GM18867 (cell line): ENCODE results near the gene CCDC92B.
"Not testable (repeated sequence)": the region's sequence is repeated elsewhere in the genome, so short reads cannot be mapped to it uniquely, and the experiment has no call there.

Experiments
- ATAC-seq: cut with Tn5 transposase; IDR thresholded peaks from one replicate; pipeline ENCODE4 v1.9.1; 2021; ENCODE audit warnings: mild to moderate bottlenecking, moderate library complexity; ENCODE audit not compliant: unreplicated experiment

CCDC92B gene

DNA sequence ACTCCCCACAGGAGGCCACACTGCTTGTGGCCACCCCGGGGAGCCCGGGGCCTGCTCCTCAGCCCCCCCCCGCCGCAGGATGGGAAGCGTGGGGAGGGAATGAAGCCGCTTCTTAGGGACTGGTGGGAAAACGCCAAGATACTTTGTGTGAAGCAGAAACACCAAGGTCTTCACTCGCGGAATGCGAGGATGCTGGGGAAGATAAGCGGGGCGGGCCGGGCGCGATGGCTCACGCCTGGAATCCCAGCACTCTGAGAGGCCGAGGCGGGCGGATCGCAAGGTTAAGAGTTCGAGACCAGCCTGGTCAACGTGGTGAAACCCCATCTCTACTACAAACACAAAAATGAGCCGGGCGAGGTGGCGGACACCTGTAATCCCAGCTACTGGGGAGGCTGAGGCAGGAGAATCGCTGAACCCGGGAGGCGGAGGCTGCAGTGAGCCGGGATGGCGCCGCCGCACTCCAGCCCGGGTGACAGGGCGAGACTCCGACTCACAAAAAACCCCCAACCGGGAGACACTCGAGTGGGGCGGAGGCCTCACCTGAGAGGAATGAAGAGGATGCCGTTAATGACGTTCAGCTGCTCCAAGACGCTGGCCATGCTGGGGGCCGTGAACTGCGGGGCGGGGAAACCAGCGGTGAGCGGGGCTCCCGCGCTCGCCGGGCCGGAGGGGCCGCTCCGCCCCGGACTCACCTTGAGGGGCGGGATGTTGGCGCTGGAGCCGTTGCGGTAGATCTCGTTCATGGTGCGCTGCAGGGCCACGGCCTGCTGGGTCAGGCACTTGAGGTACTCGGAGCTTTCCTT lies 58.2 kb downstream of the CCDC92B start:
- no peak for ATAC-seq

DNA sequence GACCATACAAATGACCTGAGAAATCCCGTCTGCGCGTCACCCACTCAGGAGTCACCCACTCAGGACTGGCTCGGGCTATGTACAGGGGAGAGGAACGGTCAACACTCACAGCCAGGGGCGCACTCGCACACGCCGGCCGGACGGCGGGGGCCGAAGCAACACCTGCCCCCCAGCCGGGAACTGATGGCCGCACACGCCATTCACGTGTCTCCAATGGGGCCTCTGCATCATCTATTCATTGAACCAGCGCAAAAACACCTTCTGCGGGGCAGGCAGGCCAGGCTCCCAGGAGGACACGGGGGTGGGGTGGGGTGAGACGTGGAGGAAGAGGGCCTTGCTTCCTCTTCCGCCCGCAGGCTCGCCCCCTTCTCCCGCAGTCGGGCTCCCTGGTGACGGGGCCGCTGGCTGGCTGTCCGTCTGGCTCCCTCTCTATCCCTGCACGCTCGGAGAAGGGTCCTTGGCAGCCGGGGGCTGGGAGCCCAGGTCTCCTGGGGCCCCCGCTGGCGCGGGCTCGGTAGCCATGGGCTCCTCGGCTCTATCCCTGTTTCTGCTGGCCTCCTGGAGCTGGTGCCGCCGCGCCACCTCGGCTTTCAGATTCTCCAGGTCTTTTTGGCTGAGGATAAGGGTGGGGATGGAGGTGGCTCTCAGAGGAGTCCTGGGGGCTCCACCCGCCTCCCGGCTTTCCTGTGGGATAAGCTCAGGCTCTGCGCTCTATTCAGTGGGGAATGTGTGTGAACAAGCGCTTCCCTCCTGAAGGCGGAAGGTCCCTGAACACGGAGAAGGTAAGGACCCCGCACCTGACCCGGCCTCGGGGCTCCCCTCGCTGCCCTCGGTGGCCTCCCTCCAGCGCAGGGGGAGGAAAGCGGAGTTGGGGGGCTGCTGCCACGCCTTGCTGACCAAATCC lies 59.0 kb downstream of the CCDC92B start:
- no peak for ATAC-seq

DNA sequence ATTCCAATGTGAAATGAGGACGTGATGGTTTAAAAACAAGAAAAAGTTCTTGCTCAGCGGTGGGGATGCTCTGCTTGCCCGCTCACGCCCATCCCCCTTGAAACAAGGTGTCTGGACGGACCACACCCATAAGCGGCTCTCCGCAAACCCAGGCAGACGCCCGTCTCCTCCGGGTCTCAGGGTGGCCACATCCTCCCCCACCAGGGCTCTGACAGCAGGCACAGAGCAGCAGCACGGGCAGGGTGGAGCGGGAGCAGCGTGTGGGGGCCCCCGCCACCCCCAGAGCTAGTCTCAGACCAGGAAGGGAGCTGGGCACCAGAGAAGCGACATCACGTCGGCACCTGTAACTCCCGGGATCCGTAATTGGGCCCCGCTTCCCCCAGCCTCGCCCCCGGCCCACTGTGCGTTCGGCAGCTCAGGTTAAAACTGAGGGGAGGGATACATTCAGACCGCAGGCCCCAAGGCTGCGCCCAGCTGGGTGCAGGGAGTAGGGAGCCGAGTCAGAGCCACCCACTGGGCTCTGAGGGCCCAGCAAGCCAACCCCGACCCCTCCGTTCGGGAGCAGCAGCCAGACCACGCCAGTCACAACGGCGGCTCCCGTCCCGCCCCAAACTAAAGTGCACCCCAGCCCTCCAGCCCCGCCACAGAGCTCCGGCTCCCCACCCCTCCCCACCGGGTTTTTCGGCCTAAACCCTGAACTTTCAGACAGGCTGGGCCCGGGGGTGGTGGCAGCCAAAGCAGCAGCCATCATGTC lies 59.9 kb downstream of the CCDC92B start:
- no peak for ATAC-seq

DNA sequence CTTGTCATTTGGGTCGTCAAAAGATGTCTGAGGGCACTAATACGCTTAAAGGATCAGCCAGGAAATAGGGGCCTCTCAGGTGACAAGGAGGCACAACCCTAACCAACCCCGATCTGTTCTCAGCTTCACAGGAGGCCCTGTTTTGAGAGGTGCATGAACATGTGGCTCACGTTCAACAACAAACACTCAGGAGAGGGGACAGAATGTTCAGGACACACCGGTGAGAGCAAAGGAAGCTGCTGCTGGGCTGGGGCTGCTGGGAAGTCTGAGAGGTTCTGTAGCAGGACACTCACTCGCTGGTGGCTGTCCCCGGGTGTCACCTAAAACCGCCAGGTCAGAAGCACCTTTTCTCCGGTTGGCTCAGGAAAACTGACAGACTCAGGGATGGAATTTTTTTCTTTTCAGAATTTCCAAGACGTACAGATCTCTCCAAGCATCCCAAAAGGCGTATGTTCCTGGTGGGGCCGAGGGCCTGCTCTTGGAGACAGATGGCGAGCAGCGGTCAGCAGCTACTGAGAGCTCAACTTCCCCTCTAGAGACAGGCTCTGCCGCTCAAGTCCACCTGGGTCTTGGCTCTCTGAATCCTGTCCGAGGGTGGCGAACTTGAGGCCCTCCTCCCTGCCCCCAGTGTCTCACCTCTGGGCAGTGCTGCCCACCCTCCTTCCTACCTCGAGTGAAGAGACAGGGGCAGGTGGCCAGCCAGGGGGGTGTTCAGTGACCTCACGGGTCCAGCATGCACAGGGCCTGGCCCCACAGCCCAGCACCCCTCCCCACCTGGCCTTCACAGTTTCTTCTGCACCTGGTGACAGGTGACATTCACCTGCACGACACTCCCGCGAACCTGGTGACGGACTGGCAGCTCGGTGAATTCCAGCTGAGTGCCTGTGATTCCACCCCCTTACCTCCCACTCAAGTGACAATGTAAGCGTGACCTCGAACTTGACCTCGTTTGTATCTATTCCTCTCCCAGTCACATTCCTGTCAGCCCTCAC lies 60.8 kb downstream of the CCDC92B start:
- no peak for ATAC-seq

DNA sequence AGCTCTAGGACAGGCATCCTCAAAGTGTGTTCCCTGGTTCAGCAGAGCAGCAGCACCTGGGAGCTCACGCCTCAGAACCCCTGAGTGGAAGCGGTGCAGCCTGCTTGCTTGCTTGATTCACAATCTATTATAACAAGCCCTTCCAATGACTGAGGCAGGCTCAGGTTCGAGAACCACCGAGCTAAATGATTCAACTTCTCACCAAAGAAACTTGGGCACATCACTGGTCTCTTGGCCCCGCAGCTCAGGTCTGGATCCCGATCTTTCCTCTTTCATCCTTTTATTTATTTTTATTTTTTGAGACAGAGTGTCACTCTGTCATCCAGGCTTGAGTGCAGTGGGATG lies 62.4 kb downstream of the CCDC92B start:
- ATAC-seq: no peak

DNA sequence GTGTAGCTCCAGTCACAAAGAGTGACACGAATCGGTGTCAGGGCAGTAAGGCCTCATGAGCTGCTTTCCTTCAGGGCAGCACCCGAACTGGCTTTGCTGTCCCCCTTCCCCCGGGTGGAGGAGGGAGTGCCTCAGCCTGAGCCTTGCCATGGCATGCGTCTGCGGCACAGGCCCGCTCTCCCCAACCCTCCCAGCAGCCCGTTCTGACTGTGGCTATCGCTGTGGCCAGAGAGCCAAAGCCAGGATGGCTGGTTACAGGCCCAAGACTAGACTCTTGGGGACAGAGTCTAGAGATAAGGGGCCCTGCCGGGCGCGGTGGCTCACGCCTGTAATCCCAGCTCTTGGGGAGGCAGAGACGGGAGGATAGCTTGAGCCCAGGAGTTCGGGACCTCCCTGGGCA lies 63.8 kb downstream of the CCDC92B start:
- no peak for ATAC-seq

DNA sequence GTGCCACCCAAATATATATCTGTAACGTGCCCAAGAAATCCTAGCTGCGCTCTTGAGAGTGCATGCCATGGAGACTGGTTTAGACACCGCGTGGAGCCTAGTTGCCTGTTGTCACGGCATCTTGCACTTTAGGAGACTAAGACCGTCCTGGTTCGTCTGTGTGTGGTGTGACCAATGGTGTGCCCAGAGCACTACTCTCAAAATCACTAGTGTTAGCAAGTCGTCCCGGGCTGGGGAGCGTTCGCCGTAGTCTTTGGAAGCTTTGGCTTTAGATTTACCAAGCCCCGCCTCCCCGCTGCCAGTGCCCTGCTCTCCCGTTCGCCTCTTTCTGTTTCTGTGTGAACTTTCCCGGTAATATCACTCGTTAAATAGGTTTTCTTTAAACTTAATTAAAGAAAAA lies 64.9 kb downstream of the CCDC92B start:
- no peak for ATAC-seq

DNA sequence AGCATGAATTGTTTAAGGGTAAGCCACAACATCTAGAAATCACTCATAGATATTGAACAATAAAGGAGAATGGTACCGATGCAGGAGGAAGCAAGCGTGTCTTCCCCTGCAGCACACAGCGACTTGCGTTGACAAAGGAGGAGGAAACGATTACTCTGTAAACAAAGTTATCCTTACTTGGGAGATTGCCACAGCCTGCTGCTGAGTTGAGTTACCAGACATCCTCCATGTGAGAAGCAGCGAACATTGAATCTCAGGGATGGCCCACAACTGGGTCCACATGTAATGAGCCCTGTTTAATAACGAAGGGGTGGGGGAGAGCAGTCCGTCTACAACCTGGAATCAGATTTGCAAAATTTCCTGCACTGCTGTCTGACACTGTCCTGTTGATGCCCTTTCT lies 65.5 kb downstream of the CCDC92B start:
- no peak for ATAC-seq

DNA sequence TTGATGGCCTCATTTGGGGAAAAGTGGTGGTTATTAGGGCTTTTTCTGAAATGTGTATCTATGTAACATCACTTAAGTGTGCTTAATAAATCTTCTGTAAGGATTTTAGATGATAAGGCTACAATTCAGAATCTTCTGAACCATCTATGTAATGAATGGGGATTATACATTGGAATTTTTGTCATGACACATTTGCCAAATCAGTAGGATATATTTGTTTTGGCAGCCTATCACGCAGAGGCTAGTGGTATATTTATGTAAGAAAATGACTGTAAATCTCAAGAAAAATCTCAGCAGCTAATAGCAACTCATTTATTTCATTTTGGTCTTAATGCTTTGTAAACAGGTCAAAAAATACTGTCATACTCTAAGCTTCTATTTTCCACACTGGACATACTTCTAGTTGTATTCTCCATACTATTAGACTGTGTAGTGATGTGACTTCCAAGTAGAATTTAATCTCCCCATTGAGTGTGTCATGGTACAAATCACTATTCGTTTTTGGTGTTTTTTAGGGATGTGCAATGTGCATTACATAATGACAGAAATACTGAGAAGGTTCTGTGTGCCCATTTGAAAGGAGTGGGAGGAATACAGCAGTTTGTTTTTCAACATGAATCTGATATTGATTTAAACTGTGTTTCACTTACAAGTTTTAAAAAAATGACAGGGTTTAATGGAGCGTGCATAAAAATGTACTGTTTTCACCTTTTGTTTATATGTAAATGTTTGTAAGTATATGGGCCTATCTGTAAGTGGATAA lies 67.1 kb downstream of the CCDC92B start:
- no peak for ATAC-seq

DNA sequence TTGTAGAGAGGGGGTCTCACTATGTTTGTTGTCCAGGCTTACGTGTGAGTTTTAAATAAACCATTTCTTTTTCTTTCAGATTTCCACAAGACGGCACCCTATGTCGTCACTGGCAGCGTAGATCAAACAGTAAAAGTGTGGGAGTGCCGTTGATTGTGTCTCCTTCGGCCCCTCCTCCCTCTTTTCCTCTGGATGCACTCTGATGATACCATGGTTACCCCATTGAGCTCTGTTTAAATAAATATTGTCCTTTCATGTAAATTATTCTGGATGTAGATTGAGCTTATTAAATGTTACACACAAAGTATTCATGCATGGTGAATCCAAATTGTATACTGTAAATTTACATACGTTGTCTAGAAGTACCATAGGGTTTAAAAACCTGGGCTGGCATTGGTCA lies 67.8 kb downstream of the CCDC92B start:
- ATAC-seq: no peak

DNA sequence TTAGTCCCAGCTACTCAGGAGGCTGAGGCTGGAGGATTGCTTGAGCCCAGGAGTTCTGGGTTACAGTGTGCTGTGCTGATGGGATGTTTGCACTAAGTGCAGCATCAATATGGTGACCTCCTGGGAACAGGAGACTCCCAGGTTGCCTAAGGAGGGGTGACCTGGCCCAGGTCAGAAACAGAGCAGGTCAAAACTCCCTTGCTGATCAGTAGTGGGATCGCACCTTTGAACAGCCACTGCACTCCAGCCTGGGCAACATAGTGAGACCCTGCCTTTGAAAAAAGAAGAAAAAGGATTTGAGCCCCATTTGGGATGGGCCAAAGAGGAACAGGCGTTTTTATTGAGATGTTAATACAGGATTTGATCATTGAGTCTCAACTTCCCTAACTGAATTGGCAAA lies 68.5 kb downstream of the CCDC92B start:
- ATAC-seq: no peak

DNA sequence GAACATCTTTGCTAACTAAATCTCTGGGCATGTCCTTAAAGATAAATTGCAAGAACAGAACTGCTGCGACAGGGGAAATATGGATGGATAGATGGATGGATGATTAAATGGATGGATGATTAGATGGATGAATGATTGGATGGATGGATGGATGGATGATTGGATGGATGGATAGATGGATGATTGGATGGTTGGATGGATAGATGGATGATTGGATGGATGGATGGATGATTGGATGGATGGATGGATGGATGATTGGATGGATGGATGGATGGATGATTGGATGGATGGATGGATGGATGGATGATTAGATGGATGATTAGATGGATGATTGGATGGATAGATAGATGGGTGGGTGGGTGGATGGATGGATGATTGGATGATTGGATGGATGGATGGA lies 70.2 kb downstream of the CCDC92B start:
- not testable (repeated sequence) for ATAC-seq
